ENCODE data around the gene ZMYND8.
"Not testable (repeated sequence)": the region's sequence is repeated elsewhere in the genome, so short reads cannot be mapped to it uniquely, and the experiment has no call there.

Gene ZMYND8

DNA sequence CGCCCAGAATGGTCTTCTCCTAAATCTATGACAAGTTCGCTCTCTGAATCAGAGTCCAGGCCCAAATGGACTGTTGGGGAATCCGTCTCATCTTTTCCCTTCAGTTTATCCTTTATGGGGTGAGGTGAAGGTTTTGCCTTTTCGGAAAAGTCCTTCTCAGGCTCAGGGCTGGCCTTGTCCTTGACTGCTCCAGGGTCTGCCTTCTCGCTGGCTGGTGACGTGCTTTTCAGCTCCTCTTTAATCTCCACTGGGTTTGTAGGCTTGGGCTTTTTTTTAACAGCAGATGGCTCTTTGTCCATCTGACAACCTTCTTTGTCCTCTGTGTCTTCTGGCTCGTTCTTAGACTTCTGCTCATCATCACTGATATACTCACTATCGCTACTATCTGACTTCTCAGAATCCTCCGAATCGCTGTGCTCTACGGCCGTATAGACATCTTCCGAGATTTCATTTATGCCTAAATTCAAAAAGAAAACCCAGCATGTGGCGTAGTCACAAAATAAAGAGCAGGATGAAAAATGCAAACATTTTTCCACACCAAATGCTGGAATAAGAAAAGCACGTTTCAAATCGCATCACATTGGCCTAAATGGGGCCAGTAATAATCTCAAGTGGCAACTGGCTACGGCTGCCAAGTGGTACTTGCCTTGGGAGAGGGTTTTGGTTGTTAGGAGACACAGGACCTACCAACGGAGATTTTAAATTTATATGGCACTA lies 110.3 kb downstream of the ZMYND8 start:
- no peak for DNase-seq (ENCODE audit: low read depth)

DNA sequence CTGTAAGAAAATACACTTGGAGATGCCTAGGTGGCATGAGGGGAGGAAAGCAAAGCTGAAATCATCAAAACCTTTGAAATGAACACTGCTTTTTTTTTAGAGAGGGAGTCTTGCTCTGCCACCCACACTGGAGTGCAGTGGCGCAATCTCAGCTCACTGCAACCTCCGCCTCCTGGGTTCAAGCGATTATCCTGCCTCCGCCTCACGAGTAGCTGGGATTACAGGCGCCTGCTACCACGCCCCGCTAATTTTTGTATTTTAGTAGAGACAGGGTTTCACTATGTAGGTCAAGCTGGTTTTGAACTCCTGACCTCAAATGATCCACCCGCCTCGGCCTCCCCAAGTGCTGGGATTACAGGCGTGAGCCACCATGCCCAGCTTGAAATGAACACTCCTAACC lies 111.3 kb downstream of the ZMYND8 start:
- DNase-seq (ENCODE audit: low read depth), result not testable (repeated sequence)

DNA sequence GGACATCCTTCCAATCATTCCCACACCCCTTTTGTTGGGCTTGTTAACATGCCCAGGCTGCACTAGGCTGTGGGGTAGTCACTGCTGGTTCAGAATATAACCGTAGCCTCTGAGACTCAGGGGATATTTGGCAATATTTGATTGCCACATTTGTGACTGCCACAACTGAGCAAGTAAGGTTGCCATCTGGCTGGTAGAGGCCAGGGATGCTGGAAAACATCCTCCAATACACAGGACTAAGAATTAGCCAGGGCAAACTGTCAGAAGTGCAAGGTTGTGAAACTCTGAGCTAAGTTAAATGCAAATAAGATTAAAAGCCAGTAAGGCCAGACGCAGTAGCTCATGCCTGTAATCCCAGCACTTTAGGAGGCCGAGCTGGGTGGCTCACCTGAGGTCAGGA lies 112.0 kb downstream of the ZMYND8 start:
- DNase-seq (ENCODE audit: low read depth), result no peak

DNA sequence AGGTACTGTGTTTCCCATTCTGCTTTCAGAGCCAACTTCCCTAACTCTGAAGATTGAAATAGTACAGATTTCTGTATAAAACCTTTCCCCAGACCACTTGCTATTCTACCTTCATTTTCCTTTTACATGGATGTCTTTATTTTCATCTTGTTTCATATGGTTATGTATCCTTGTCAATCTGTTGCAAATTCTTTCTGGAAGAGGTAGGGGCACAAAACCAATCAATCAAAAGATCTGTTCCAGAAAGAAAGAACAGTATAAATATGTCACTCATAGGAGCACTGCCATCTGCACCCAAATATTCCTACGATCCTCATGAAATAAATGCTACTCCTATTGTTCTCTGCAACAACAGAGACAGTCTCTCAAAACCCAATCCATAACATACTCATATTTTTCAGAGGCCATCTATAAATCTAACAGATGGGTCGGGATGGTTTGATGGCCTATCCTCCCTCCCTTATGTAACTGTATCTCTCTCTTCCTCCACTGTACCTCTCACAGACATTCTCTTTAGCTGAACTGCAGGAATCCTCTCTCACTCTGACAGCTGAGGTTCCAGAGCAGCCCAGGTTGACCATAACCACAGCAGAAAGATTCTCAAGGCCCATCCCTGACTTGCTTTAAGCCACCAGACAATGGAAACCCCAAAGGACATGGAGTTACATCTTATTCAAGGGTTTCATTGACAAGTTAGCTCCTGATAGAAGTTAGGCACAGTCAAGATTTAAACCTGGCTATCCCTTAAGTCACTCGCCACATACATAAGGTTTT lies 112.8 kb downstream of the ZMYND8 start:
- no peak for DNase-seq (ENCODE audit: low read depth)

DNA sequence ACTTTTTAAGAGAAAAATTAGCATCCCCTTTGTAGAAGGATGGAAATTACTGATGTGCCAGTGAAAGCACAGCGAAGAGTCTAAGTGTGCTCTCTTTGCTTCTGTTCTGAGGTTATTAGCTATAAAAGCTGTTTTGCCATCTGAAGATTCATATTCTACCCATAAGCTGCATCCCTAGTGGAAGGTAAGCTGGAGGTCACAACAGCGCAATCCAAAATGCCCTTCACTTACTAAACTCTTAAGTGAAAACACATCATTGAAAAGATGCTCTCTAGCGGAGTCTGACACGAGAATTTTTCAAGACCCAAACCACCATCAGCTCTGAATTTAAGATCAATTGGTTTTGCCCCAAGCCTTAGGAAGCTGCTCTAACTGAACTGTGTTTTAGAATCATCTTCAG lies 113.5 kb downstream of the ZMYND8 start:
- DNase-seq (ENCODE audit: low read depth), result no peak

DNA sequence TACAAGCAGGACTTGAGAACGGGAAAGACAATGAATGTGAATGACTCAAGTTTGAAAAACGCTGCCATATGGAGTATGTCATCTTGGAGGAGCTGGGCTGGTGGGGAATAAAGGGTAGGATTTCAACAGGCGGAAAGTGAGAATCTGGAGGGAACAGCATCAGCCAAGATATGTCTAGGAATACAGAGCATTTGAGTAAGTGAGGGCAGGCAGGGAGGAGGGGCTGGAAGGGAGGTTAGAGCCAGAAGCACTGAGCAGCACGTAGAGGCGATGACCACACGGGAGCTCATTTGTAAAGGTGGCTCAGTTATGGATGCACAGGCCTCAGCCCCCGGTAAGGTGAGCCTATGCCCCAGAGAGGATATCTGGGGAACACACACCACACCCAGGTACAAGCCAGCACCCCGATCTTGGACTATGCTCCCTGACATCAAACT lies 115.1 kb downstream of the ZMYND8 start:
- DNase-seq (ENCODE audit: low read depth), result no peak

DNA sequence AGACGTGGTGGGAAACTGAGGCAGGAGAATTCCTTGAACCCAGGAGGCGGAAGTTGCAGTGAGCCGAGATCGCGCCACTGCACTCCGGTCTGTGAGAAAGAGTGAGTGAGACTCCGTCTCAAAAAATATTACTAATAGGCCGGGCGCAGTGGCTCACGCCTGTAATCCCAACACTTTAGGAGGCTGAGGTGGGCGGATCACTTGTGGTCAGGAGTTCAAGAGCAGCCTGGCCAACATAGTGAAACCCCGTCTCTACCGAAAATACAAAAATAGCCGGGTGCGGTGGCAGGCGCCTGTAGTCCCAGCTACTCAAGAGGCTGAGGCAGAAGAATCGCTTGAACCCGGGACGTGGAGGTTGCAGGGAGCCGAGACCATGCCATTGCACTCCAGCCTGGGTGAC lies 116.4 kb downstream of the ZMYND8 start:
- not testable (repeated sequence) for DNase-seq (ENCODE audit: low read depth)

DNA sequence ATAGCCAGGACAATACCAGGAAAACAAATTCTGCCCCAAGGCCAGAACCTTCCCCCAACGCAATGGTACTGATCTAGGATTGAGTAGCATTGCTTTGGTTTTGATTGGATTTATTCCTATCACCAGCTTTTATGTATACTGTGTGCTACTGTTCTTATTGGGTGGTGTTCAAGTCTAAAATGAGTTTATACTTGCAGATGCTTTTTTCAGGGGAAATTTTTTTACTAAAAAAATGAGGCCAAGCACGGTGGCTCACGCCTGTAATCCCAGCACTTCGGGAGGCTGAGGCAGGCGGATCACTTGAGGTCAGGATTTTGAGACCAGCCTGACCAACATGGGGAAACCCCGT lies 116.8 kb downstream of the ZMYND8 start:
- no peak for DNase-seq (ENCODE audit: low read depth)

DNA sequence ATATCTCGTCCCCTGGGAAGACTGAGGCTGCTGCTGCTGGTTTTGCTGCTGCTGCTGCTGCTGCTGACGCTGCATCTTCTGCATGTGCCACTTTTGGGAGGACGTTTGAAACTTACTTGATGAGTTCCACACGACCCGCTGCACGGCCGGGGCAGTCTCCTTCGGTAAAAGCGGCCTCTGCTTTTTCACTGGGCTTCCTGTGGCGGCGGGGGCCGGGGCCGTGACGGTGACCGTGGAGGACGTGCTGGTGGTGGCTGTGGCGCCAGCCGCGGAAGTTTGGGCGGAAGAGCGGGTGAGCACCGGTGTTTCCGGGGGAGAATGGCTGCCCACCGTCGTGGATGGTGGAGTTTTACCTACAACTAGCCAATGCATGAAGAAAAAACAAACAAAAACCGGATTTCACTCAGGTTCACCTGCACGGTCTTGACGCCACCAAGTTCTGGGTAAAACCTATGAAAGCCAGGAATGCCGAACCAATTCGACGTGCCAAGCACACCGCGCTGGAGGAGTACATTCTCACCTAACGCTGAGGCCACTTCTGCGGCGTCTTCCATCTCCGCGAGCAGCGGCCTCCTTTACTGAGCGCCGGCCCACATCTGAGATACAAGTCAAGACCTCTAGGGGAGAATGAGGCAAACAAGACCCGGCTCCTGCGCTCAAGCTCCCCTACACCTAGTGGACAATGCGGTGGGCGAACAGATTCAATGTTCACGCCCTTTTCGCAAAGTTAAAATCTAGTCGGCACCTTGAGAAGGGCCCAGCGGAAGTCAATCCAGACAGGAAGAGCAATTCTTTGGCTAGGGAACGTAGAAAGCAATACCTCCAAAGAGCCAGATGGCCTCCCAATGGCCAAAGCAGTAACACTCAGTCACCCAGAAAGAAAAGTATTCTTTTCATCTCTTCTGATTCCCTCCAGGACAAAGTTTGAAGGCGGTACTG lies 117.5 kb downstream of the ZMYND8 start:
- DNase-seq (ENCODE audit: low read depth), result no peak

DNA sequence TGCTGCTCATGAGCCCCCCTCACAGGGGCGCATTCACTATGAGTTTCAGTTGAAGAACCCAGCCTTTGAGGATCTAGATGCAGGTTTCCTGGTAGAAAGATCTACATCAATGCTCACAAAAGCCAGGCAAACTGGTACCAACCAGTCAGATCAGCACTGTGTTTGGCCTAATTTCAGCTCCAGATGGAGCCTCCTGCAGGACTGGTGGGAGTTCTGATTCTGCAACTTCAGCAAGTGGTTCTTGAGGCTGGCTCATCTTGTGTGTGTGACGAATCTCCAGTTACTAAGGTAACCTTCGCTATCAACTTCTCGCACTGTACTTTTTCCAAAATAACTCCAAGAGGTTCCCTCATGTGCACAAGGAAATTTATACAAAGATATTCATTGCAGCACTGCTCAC lies 118.8 kb downstream of the ZMYND8 start:
- no peak for DNase-seq (ENCODE audit: low read depth)

DNA sequence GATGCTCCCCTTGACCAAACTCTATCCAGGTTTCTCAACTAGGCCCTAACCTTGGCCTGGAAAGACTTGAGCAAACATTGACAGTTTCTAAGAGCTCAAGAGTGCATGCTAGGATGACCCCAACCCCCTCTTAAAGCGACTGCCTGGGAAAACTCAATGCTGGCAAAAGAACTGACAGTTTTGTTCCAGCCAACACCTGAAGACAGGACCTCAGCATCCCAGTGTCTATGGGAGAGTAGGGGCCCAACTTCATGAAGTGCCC lies 119.9 kb downstream of the ZMYND8 start:
- no peak for DNase-seq (ENCODE audit: low read depth)

DNA sequence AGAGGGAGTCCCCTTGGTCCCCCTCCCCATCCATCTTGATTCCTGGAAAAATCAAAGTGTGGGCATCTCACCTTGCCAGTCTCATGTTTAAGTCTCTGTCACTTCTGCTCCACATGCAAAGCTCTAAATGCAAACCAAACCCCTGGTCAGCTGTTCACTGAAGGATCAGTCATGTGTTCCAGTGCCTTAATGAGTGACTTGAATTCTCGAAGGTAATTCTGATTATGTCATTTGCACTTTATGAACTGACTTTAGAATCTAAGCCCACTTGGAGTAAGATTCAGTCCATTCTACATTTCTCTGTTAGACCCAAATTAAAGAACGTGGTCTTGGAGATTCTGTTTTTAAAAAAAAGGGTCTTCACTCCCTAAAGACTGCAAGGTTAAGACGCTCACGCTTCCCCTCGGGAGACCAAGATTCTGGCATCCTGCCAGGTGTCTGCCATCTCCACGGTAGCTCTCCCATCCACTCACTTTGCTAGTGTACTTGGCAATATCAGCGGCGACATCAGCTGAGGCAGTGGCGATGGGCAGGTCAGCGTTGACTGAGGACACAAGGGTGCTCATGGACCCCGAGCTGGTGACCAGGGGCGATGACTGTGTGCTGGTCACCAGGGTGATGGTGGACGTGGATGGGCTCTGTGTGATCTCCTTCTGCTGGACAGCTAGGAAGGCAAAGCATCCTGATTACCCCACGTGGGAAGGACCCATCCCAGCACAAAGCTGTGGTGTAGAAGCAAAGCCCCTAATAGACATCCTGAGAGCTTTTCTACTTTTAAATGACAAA lies 120.5 kb downstream of the ZMYND8 start:
- DNase-seq (ENCODE audit: low read depth), result no peak

DNA sequence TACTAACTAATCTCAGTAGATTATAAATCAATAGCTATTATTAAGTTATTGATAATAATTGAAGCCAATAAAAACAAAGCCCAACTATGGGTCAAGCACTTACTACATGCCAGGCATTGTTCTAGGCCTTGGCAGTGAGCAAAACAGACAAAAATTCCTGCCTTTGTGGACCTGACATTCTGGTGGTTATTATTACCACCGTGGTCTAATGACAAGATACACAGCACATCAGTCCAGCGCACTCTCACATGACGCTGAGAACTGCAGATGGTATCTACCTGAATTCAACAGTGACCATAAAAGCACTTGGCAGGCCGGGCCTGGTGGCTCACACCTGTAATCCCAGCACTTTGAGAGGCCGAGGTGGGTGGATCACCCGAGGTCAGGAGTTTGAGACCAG lies 121.4 kb downstream of the ZMYND8 start:
- DNase-seq (ENCODE audit: low read depth), result no peak

DNA sequence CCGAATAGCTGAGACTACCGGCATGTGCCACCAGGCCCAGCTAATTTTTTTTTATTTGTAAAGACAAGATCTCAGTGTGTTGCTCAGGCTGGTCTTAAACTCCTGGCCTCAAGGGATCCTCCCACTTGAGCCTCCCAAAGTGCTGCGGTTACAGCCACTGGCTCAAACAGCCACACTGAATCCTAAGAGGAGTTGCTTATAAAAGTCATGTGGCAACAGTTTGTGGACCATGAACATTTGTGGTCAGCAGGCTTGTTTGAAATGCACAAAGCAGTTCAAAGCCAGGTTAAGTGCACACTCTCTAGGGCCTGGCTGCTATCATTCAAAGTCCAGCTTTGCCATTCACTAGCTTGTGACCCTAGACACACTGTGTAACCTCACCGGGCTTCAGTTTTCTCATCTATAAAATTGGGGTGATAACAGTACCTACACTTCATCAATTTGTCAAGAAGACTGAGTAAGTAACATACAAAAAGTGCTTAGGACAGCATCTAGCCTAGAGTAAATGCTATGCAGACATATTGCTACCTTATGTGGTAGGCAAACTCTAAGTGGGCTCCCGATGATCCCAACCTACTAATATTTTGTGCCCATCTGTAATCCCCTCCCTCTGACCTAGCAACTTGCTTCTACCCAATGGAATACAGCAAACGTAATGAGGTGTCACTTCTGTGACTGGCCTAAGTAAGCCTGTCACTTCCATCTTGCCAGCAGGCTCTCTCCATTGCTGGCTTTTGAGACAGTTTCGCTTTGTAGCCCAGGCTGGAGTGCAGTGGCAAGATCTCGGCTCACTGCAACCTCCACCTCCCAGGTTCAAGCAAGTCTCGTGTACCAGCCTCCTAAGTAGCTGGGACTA lies 122.9 kb downstream of the ZMYND8 start:
- DNase-seq (ENCODE audit: low read depth), result no peak

DNA sequence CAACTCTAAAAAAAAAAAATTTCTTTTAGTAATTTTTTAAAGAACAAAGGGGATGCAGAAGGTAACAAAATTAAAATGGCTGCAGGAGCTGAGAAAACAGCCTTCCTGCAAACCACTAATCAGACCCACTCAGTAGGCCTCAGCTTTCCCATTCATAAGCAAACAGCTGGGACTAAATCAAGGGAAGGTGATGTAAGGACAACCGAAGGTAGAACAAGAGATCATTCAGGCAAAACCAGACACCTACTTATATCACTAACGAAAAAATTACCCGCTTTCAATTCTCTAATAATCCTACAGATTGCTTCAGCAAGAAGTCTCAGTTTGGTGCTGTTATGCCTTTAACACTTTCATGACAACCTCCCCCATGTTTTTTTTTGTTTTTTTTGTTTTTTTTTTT lies 124.0 kb downstream of the ZMYND8 start:
- DNase-seq (ENCODE audit: low read depth), result no peak

DNA sequence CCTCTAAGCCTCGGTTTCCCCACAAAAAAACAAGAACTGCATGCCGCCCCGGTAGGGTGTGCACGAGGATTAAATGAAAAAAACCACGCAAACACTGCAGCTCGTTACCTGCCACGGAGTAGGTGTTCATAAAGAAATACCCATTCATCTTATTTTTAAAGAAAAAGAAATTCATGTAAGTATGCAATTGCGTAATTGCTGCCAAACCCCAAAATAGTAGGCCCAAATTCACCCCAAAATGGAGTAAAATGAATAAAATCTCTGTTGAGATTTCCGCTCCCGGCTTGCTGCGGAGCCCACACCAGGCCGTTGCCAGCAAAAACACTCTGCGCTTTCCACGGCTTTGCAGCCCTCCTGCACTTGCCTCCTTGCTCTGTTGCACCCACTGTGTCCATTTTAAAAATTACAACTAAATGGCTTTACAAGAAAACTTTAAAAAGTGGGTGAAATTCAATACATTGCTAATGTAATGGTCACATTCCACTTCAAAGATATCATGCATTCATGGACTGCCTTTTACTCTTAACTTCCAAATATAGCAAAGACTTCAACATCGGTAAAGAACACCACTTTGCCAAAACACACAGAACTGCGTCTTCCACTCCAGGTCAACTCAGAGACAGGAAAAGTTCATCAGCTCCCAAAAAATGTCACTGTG lies 125.0 kb downstream of the ZMYND8 start:
- DNase-seq (ENCODE audit: low read depth), result no peak

DNA sequence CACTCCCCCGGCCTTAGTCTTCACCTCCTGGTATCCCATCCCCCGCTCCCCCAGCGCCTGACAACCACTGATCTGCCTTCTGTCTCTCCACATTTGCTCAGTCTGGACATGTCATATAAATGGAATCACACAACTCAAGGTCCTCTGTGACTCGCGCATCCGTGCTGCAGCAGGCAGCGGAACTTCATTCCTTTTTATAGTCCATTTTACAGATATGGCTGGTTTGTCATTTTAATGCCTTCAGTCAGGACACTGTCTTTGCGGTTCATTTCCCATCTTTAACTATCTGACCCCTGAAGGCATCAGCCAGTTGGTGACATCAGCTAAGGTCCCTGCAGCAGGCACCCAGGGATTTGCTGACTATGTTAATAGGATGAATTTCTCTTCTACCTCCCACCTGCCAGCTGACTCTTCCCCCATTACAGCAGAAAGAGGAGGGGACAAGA lies 125.7 kb downstream of the ZMYND8 start:
- DNase-seq (ENCODE audit: low read depth), result no peak

DNA sequence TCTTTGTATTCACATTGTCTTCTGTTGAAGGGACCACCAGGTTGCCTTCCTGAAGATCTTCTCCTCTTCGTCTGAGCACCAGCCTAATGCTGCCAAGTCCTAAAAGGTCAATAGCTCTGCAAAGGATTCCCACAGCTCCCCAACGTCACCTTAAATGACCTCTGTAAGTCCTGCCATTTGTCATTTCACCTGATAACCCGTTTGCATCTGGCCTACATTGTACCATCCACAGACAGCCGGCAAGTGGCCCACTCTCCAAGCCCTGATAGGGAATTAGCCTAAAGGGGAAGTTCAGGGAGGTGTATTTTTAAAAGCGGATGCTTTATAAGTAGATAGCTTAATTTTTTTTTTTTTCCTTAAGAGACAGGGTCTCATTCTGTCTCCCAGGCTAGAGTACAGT lies 127.8 kb downstream of the ZMYND8 start:
- DNase-seq (ENCODE audit: low read depth), result no peak

DNA sequence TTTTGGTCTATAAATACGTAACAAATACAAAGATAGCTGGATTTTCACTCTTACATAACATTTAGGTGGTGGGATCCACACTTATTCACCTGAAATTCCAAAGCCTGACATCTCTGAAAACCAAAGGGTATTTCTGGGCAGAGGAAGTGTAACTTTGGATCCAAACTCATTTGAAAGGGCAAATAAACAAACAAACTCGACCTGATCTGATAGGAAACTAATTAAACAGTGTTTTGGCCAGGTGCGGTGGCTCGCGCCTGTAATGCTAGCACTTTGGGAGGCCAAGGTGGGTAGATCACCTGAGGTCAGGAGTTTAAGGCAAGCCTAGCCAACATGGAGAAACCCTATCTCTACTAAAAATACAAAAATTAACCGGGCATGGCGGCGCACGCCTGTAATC lies 128.9 kb downstream of the ZMYND8 start:
- DNase-seq (ENCODE audit: low read depth), result no peak

DNA sequence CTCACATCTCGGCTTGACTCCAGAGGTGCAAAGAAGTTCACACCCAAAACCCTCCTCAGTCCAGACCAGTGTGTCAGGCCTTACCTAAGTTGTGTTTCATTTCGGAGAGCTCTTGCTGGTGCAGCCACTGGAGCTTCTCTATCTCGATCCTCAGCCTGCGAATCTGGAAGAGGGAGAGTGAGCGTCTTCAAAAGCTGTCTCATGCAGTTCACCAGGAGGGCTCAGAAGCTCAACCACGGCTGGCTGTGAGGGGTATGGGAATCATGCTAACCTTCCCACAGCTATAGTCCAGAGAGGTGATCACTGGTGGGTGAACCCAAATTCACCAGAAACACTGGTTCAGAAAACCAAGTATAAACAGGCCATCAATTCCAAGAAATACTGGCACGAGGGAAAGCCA lies 129.4 kb downstream of the ZMYND8 start:
- no peak for DNase-seq (ENCODE audit: low read depth)

DNA sequence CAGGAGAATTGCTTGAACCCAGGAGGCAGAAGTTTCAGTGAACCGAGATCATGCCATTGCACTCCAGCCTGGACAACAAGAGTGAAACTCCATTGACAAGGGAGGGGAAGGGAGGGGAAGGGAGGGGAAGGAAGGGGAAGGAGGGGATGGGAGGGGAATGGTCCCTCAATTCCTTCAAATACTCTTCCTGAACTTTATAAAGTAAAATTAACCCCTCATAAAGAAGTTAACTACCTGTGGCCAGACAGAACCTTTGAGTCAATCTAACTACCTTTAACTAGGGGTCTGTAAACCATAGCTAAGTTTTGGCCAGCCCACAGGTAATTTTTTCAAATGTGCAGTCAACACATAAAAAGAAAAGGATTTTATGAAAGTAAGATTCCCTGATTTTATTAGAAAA lies 131.0 kb downstream of the ZMYND8 start:
- DNase-seq (ENCODE audit: low read depth), result no peak

Measured in activated T-helper 9 cell treated with anti-CD3 and anti-CD28 coated beads, Interleukin-2, amount 50 U/mL, for 16 hours (primary cell).